T follicular helper cell (primary cell): Measurements from ENCODE around the gene PSAP.

Experiments
- DNase-seq: peaks from one replicate; pipeline ENCODE4 v3.0.0-alpha.2; 2020; ENCODE audit warnings: low read depth

PSAP gene

DNA sequence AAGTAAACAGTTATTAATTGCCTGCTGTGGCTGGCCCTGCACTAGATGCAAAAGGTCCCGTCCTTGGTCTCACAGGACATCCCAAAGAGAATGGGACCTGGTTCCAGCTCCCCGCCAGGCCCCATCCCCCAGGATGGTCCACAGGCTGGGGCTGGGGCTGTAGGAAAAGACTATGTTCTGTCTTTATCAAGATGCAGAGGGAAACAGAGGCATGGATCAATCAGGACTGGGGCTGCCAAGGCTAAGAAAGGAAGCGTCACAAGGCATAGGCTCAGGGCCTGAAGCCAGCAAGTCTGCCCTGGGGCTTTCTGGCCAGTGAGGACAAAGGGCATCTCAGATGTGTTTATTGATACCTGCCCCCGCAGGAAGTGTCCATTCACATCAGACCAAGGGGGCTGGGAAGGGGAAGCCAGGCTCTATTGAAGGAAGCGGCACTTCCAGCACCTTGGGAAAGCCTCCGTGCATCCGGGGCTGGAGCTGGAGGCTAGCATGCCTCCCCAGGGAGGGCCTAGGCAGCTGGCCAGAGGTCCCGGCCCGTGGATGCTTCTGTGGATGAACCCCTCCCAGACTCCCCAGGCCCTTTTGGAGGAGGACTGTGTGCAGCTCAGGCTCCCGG is 83.5 kb downstream of the PSAP start:
- DNase-seq, result no peak

DNA sequence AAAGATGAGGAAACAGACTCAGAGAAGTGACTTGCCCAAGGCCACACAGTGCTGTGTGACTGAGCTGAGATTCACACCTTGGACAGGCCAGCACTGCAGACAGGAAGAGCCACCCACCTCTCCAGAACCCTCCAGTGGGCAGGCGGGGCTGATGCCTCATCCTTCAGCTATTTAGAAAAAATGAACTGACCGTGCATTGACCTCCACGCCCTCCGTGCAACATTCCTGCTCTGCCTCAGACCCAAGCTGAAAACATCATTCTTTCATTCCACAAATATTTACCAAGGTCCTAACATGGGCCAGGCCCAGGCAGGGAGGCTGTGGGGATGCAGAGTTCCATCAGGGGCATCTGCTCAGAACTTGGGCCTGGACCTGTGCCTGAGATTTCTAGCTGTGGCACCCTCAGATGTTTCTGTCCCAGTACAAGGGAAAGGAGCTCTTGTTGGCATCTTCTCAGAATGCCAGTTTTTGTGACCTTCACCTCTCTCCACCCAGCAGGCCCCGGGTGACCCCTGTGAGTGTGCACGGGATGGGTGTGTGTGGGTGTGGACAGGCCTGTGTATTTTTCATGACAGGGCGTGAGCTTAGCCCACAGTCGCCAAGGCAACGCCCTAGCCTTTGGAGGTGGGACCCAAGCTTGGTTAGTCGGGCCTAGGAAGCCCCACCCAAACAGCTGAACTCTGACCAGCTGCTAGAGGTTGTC is 84.2 kb downstream of the PSAP start:
- no peak for DNase-seq
